ENCODE data around the gene FNDC3B.
"Not testable (repeated sequence)": the region's sequence is repeated elsewhere in the genome, so short reads cannot be mapped to it uniquely, and the experiment has no call there.

Gene FNDC3B

DNA sequence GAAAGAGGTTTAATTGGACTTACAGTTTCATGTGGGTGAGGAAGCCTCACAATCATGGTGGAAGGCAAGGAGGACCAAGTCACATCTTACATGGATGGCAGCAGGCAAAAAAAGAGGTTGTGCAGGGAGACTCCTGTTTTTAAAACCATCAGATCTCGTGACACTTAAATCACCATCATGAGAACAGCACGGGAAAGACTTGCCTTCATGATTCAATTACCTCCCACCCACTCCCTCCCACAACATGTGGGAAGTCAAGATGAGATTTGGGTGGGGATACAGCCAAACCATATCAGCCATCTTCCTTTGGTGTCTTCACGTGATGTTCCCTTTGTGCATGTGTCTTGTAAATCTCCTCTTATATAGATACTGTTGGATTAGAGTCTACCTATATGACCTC lies 204.0 kb downstream of the FNDC3B start:
- Mint-ChIP-seq H3K4me1 (ENCODE audit: low read depth) (peaks cover 19% of the 10 kb centered on the region), H3K9me3 (ENCODE audit: low read depth) (peaks cover 17% of the 10 kb centered on the region), H3K36me3 (peaks cover 42% of the 10 kb centered on the region)
- H3K4me3 Mint-ChIP-seq, H3K27me3 Mint-ChIP-seq, H3K27ac Mint-ChIP-seq: not testable (repeated sequence)

DNA sequence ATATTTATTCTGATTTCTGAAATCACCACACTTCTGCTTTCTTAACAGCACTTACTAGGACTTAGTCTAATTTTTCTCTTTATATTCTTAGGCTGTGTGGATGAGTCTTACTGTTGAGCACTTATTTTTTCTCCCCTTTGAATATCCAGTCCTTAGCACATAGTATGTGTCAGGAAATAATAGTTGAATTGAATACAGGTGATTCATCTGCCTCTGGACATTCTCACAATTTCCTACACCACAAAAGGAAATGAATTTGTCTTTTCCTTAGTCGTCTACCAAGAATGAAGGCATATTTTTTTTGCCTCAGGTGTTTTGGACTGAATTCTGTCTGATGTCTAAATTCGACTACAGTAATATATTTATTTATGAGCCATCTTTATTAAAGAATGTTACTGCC lies 204.6 kb downstream of the FNDC3B start:
- Mint-ChIP-seq H3K4me3 (no peak overlapping the region), H3K4me1 (ENCODE audit: low read depth) (peaks cover 16% of the 10 kb centered on the region), H3K9me3 (ENCODE audit: low read depth) (peaks cover 17% of the 10 kb centered on the region), H3K36me3 (peaks cover 38% of the 10 kb centered on the region), H3K27me3 (no peaks in the 10 kb centered on the region), H3K27ac (no peak overlapping the region)

DNA sequence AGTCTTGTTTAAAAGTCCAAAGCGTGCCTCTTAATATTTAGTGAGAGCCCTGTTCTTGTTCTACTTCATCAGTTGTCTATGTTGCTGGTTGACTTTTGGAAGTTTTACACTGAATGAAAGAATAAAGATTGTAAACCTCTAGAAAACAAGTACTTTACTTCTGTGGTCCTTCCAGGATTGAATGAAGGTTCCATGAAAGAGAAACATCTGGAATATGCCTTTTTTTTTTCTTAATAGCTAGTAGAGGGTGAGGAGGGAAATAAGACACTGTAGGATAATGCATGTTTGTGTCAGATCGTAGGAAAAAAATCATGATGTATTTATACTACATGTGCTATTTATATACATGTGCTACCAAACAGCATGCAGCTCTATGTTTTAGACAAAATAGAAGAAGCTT lies 205.9 kb downstream of the FNDC3B start:
- Mint-ChIP-seq H3K4me3 (no peak overlapping the region), H3K27me3 (no peaks in the 10 kb centered on the region), H3K4me1 (ENCODE audit: low read depth) (peaks cover 18% of the 10 kb centered on the region), H3K9me3 (ENCODE audit: low read depth) (peaks cover 17% of the 10 kb centered on the region), H3K27ac (no peak overlapping the region), H3K36me3 (peaks cover 37% of the 10 kb centered on the region)

DNA sequence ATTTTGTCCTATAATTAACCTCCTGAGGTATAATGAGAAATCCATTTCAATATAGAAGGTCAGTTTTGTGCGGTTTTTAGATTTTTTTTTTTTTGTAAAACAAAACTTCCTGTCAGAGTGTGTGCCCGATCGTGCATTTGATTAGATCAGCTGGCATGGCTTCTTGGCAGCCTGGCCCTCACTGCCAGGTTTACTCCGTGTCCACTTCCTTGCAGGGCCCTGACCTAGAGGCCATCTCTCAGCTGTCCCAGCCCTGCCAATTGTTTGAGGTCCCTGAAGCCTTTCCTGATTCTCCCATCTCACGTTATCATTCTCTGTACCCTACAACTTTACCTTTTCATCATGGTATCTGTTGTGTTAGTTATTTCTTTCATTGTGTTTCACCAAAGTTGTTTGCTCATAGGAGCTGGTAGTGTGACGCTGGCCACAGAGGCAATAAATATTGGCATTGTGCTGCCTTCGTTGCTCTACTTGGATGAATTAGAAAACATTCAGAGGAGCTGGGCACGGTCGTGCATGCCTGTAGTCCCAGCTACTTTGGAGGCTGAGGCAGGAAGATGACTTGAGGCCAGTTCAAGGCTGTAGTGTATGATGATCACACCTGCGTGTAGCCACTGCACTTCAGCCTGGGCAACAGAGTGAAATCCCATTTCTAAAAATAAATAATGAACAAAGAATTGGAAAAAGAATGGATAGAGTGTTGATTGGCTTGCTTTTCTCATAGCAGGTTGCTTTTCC lies 206.9 kb downstream of the FNDC3B start:
- no peak overlapping the region for H3K4me3 Mint-ChIP-seq
- H3K27me3 Mint-ChIP-seq, result no peaks in the 10 kb centered on the region
- H3K4me1 Mint-ChIP-seq (ENCODE audit: low read depth), result peaks cover 18% of the 10 kb centered on the region
- H3K27ac Mint-ChIP-seq, result no peak overlapping the region
- H3K36me3 Mint-ChIP-seq, result peaks cover 32% of the 10 kb centered on the region
- peaks cover 11% of the 10 kb centered on the region for H3K9me3 Mint-ChIP-seq (ENCODE audit: low read depth)

DNA sequence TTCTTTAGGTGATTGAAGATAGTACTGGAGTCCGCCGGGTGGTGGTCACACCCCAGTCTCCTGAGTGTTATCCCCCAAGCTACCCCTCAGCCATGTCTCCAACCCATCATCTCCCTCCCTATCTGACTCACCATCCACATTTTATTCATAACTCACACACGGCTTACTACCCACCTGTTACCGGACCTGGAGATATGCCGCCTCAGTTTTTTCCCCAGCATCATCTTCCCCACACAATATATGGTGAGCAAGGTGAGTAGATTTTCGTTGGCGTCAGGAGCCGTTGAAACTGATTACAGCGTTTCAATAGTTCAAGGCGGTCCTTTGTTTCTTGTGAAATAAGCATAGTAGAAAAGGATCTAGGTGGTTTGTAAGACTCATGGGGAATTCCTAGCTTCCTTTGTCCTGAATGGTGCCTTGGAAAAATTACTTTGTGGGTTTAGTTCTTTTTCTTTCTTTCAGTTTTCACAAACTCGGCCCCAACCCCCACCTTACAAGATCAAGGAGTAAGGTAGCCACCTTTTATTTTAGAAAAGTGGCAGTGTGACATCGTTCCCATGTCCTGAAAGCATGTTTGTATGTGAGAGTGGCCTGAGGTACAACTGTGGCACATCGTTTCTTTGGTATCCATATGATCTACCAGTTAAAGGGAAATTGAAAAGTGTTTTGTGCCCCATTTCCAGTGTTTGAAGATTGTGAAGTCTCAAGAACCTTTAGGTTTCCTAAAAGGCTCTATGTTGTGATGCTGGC lies 208.3 kb downstream of the FNDC3B start:
- Mint-ChIP-seq H3K27ac (no peak overlapping the region), H3K27me3 (no peaks in the 10 kb centered on the region), H3K9me3 (ENCODE audit: low read depth) (peaks cover 5% of the 10 kb centered on the region), H3K4me3 (no peak overlapping the region), H3K4me1 (ENCODE audit: low read depth) (peaks cover 18% of the 10 kb centered on the region), H3K36me3 (peaks cover 27% of the 10 kb centered on the region)

DNA sequence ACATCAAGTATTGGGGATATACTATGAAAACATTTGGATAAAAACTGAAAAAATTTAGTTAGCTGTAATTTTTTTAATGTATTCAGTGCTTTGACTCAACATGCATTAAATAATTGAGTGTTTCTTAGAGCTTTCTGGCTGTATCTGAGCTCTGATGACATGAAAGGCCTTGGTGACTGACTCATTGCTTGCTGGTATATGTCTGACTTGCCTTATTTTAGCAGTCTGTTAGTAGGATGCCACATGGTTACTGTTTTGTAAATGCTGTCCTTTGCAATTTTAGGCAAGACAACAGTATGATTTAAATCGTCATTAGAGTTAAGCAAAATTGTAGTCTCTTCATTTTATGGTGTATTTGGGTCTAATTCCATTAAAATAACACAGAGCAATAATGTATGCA lies 209.7 kb downstream of the FNDC3B start:
- Mint-ChIP-seq H3K27me3 (no peaks in the 10 kb centered on the region), H3K4me1 (ENCODE audit: low read depth) (peaks cover 8% of the 10 kb centered on the region), H3K36me3 (peaks cover 22% of the 10 kb centered on the region), H3K4me3 (no peak overlapping the region), H3K27ac (no peak overlapping the region), H3K9me3 (ENCODE audit: low read depth) (no peaks in the 10 kb centered on the region)

DNA sequence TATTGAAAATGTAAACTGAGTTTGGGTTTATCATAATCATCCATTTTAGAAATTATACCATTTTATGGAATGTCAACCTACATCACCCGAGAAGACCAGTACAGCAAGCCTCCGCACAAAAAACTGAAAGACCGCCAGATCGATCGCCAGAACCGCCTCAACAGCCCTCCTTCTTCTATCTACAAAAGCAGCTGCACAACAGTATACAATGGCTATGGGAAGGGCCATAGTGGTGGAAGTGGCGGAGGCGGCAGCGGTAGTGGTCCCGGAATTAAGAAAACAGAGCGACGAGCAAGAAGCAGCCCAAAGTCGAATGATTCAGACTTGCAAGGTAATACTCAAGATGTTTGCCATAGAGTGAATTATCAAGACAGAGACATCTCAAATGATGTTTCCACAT lies 211.8 kb downstream of the FNDC3B start:
- no peaks in the 10 kb centered on the region for H3K27me3 Mint-ChIP-seq
- H3K9me3 Mint-ChIP-seq (ENCODE audit: low read depth), result no peaks in the 10 kb centered on the region
- H3K36me3 Mint-ChIP-seq, result peaks cover 25% of the 10 kb centered on the region
- no peak overlapping the region for H3K27ac Mint-ChIP-seq
- H3K4me3 Mint-ChIP-seq, result no peak overlapping the region
- H3K4me1 Mint-ChIP-seq (ENCODE audit: low read depth), result peaks cover 2% of the 10 kb centered on the region

DNA sequence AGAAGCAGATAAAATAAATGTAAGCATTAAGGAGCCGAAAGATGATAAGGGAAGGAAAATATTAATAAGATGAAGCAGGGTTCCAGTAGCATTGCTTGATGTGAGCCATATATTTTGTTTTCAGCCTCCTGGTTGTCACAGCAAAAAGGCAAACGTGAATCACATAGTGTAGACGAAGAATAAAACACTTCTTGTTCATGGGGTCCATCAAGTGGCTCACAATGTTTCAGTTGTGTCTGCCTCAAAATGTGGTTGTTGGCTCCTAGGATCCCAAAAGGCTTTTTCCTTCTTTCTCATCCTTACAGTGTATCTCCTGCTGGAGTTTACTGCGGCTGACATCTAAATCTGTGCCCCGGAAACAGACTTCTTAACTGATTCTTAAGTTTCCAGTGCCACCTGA lies 213.8 kb downstream of the FNDC3B start:
- H3K27ac Mint-ChIP-seq, result no peak overlapping the region
- H3K36me3 Mint-ChIP-seq, result peaks cover 22% of the 10 kb centered on the region
- peaks cover 2% of the 10 kb centered on the region for H3K4me1 Mint-ChIP-seq (ENCODE audit: low read depth)
- H3K27me3 Mint-ChIP-seq, result no peaks in the 10 kb centered on the region
- H3K4me3 Mint-ChIP-seq, result no peak overlapping the region
- no peaks in the 10 kb centered on the region for H3K9me3 Mint-ChIP-seq (ENCODE audit: low read depth)

DNA sequence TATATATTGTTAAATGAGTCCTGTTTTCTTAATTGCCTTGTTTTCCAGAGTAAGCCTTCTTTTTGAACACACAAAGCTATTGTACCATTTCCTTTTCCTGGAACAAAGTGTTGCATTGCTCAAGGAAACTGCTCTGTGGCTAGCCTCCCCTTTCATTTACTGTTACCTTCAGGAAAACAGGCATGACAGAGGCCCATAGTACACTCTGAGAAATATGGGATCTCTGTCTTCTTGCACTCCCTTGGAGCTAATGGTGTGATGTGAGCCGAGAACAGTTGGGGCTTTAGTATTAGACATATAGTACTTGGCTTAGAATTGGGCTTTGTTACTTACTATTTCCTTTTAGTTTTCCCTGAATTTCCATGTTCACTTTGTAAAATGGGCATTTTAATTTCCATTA lies 215.2 kb downstream of the FNDC3B start:
- no peaks in the 10 kb centered on the region for H3K9me3 Mint-ChIP-seq (ENCODE audit: low read depth)
- peaks cover 26% of the 10 kb centered on the region for H3K36me3 Mint-ChIP-seq
- H3K27me3 Mint-ChIP-seq, result no peaks in the 10 kb centered on the region
- no peaks in the 10 kb centered on the region for H3K4me1 Mint-ChIP-seq (ENCODE audit: low read depth)
- H3K27ac Mint-ChIP-seq, result no peak overlapping the region
- H3K4me3 Mint-ChIP-seq, result no peak overlapping the region

DNA sequence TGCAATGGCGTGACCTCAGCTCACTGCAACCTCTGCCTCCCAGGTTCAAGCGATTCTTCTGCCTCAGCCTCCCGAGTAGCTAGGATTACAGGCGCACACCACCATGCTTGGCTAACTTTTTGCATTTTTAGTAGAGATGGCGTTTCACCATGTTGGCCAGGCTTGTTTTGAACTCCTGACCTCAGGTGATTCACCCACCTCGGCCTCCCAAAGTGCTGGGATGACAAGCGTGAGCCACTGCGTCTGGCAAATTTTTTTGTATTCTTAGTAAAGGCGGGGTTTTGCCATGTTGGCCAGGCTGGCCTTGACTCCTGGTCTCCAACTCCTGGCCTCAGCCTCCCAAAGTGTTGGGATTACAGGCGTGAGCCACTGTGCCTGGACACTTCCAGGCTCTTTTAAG lies 215.9 kb downstream of the FNDC3B start:
- H3K4me1 Mint-ChIP-seq (ENCODE audit: low read depth); H3K9me3 Mint-ChIP-seq (ENCODE audit: low read depth); H3K4me3 Mint-ChIP-seq; H3K27ac Mint-ChIP-seq; H3K27me3 Mint-ChIP-seq: not testable (repeated sequence)
- H3K36me3 Mint-ChIP-seq, result peaks cover 31% of the 10 kb centered on the region

DNA sequence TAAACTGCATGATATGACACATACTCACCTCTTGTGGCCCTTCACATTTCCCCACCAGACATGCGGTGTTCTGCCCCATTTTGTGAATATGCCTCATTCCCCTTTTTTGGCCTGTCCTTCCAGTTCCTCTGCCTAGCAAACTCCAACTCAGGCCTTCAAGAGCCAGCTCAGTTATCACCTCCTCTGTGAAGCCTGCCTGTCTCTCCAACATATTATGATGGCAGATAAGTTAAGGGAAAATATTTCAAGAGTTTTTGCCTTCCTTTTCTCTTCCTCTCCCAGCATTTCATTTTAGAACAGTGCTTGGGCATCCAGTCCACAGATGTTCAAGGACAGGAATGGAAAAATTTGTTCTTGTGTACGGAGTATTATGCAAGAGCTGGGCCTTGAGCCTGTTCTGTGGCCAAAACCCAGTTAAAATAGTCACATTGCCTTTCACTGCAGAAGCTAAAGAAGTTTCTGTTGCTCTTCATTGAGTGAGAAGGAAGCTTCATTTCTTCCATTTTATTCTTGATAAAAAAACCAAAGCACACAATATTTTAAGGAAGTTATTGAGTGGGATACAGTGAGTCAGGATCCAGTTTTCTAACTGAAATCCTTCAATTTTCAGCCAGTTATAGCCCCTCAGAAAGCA lies 216.8 kb downstream of the FNDC3B start:
- no peaks in the 10 kb centered on the region for H3K9me3 Mint-ChIP-seq (ENCODE audit: low read depth)
- no peaks in the 10 kb centered on the region for H3K4me1 Mint-ChIP-seq (ENCODE audit: low read depth)
- H3K27ac Mint-ChIP-seq, result no peak overlapping the region
- no peak overlapping the region for H3K4me3 Mint-ChIP-seq
- H3K27me3 Mint-ChIP-seq, result no peaks in the 10 kb centered on the region
- peaks cover 32% of the 10 kb centered on the region for H3K36me3 Mint-ChIP-seq

DNA sequence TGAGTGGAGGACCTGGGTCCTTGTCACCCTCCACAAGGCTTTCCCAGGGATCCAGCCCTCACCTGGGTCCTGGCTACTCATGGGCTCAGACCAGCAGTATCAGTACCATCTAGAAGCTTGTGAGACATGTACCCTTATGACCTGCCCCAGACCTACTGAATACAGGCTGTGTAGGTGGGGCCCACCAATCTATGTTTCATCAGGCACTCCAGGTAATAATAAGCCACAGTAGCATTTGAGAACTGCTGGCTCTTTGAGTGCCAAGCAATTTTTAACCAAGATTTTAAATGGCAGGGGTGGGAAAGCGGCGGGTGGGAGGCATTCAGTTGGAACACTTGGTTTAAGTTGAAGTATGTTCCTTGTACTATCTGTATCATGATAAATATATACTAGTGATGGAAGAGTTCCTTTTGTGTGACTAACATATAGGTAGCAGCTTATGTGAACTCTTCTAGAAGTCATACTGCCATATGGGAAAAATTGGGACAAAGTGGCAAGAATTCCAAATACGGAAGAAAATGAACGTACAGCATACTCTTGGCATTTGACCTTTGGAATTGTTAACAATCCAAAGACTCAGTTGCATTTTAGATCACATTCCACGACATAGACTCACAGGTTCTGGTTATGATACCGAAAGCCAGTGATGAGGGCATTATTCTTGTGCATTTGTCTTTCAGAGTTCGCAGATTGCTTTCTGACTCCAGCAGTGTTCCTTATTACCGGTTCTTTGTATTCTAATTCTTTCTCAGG lies 218.4 kb downstream of the FNDC3B start:
- Mint-ChIP-seq H3K27me3 (no peaks in the 10 kb centered on the region), H3K36me3 (peaks cover 31% of the 10 kb centered on the region), H3K4me3 (no peak overlapping the region), H3K9me3 (ENCODE audit: low read depth) (no peaks in the 10 kb centered on the region), H3K27ac (no peak overlapping the region), H3K4me1 (ENCODE audit: low read depth) (no peaks in the 10 kb centered on the region)

DNA sequence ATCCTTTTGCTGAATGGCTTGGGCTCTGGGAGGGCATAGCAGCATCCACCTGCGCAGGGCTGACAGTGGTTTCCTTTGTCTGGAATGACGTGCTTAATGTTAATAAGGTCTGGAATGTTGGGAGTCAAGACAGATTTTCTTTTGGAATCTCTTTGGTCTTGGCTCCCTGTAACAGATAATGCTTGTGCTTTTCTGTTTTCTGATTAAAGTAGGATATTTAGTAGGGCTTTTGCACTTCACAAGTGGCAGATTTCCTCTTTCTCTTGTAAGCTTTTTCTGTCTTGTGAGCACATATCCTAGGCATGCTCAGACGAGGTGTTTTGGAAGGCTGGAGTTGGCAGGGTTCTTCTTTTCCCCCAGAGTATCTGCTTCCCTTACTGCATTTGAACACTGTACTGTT lies 219.2 kb downstream of the FNDC3B start:
- Mint-ChIP-seq H3K4me3 (no peak overlapping the region), H3K4me1 (ENCODE audit: low read depth) (no peaks in the 10 kb centered on the region), H3K27ac (no peak overlapping the region), H3K9me3 (ENCODE audit: low read depth) (no peaks in the 10 kb centered on the region), H3K27me3 (no peaks in the 10 kb centered on the region), H3K36me3 (peaks cover 29% of the 10 kb centered on the region)

DNA sequence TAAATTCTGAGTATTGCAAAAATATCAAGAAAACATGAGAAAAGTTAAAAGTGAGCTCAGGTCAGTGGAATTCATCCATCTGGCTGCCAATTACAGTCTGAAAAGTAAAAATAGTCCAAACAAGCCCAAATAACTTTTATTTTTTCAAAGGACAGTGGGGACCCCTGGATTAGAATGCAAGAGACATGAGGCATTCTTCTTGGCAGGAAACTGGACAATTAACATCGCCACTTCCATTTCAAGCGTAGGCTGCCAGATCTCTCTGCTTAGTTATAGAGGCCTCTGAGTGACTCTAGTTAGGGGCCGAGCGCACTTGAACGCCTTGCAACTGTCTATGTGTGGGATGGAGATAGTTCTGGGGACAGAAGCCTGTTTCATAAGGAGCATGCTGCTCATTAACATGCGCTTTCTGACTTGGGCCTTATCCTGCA lies 219.7 kb downstream of the FNDC3B start:
- peaks cover 32% of the 10 kb centered on the region for H3K36me3 Mint-ChIP-seq
- H3K9me3 Mint-ChIP-seq (ENCODE audit: low read depth), result no peaks in the 10 kb centered on the region
- no peak overlapping the region for H3K4me3 Mint-ChIP-seq
- H3K27ac Mint-ChIP-seq, result no peak overlapping the region
- no peaks in the 10 kb centered on the region for H3K4me1 Mint-ChIP-seq (ENCODE audit: low read depth)
- no peaks in the 10 kb centered on the region for H3K27me3 Mint-ChIP-seq

DNA sequence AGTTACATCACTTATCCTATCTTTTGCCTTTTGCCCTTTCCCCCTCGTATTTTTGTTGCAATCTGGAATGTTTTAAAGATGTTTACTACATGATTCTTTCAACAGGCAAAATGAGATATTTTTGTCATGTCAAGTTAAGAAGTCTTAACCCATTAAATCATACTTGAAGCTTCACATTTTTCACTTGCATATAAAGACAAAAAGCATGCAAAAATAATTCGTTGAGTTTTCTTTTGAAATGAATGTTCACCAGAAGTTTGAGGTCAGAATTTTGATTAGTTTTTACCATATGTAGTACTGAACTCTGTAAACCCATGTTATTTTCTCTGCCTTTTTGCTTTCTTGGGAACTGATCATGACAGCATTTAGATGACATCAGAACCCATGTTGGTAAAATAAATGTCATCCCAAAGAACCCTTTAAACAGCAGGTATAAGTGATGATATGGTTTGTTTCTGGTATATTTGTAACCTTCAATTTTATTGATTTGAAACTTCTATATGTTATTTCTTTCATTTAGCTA lies 220.4 kb downstream of the FNDC3B start:
- H3K4me1 Mint-ChIP-seq (ENCODE audit: low read depth), result no peaks in the 10 kb centered on the region
- no peaks in the 10 kb centered on the region for H3K9me3 Mint-ChIP-seq (ENCODE audit: low read depth)
- H3K27me3 Mint-ChIP-seq, result no peaks in the 10 kb centered on the region
- peaks cover 36% of the 10 kb centered on the region for H3K36me3 Mint-ChIP-seq
- no peak overlapping the region for H3K4me3 Mint-ChIP-seq
- H3K27ac Mint-ChIP-seq, result no peak overlapping the region
